GM23338 (cell line): ENCODE results near the gene ZCCHC24. TPM values are rescaled to one million over a fixed set of nuclear protein-coding genes. Genes with fewer than 3 reads are reported as not detected.

Source experiments
- ATAC-seq: fragments of 200-7000 bp; cut with Tn5 transposase; 3 replicates; pipeline ENCODE4 v1.9.1; 2020
- DNase-seq: peaks from one replicate; pipeline ENCODE4 v3.0.0-alpha.2; 2015; ENCODE audit warnings: low spot score
- H2AFZ ChIP-seq: fragments of 200-600 bp; sonication (generic); 2 replicates; pipeline ENCODE4 v1.8.0; 2016; ENCODE audit warnings: antibody characterized with exemption, mild to moderate bottlenecking, moderate library complexity
- H3F3A ChIP-seq: fragments of 200-600 bp; sonication (generic); replicated peaks from 2 replicates; pipeline ENCODE4 v1.8.0; 2017; ENCODE audit warnings: antibody characterized with exemption, mixed run types, low read depth
- H3K27ac ChIP-seq: fragments of 200-600 bp; sonication (generic); 2 replicates; pipeline ENCODE4 v1.6.1; 2016; ENCODE audit warnings: low read depth
- H3K27me3 ChIP-seq: fragments of 200-600 bp; sonication (generic); 2 replicates; pipeline ENCODE4 v1.8.0; 2016; ENCODE audit warnings: mild to moderate bottlenecking, mixed run types, moderate library complexity; ENCODE audit not compliant: insufficient read depth
- H3K36me3 ChIP-seq: fragments of 200-600 bp; sonication (generic); 2 replicates; pipeline ENCODE4 v1.8.0; 2016; ENCODE audit warnings: mild to moderate bottlenecking; ENCODE audit not compliant: insufficient read depth
- H3K4me1 ChIP-seq: fragments of 200-600 bp; sonication (generic); 2 replicates; pipeline ENCODE4 v1.8.0; 2016; ENCODE audit warnings: mild to moderate bottlenecking, moderate library complexity; ENCODE audit not compliant: insufficient read depth
- H3K4me2 ChIP-seq: fragments of 200-600 bp; sonication (generic); 2 replicates; pipeline ENCODE4 v1.7.1; 2017; ENCODE audit warnings: mixed run types
- H3K4me3 ChIP-seq: fragments of 200-600 bp; sonication (generic); 2 replicates; pipeline ENCODE4 v1.6.1; 2016; ENCODE audit warnings: mixed run types
- H3K79me2 ChIP-seq: fragments of 200-600 bp; sonication (generic); replicated peaks from 2 replicates; pipeline ENCODE4 v1.8.0; 2017; ENCODE audit warnings: mild to moderate bottlenecking; ENCODE audit not compliant: insufficient read depth
- H3K9me2 ChIP-seq: fragments of 200-600 bp; sonication (generic); 2 replicates; pipeline ENCODE4 v1.8.0; 2017; ENCODE audit not compliant: insufficient read depth
- H4K20me1 ChIP-seq: fragments of 200-600 bp; sonication (generic); replicated peaks from 2 replicates; pipeline ENCODE4 v1.8.0; 2017; ENCODE audit warnings: mild to moderate bottlenecking; ENCODE audit not compliant: insufficient read depth
- H3K27ac Mint-ChIP-seq: 2 replicates; pipeline ENCODE4 v1.8.0; 2020; ENCODE audit warnings: inconsistent platforms, mild to moderate bottlenecking, moderate library complexity, mixed read lengths
- H3K27me3 Mint-ChIP-seq: 3 replicates; pipeline ENCODE4 v1.8.0; 2022; ENCODE audit warnings: low read depth, mild to moderate bottlenecking, moderate library complexity, mixed read lengths, inconsistent platforms; ENCODE audit not compliant: insufficient read depth, poor library complexity
- H3K36me3 Mint-ChIP-seq: 3 replicates; pipeline ENCODE4 v1.8.0; 2021; ENCODE audit warnings: low read depth, mild to moderate bottlenecking, inconsistent platforms, moderate library complexity, mixed read lengths
- H3K4me1 Mint-ChIP-seq: 3 replicates; pipeline ENCODE4 v1.8.0; 2020; ENCODE audit warnings: mild to moderate bottlenecking, inconsistent platforms, mixed read lengths
- H3K4me3 Mint-ChIP-seq: 3 replicates; pipeline ENCODE4 v1.8.0; 2021; ENCODE audit warnings: moderate library complexity, mild to moderate bottlenecking, inconsistent platforms, mixed read lengths
- H3K9me3 Mint-ChIP-seq: 3 replicates; pipeline ENCODE4 v1.8.0; 2020; ENCODE audit warnings: moderate library complexity, mild to moderate bottlenecking, inconsistent platforms, mixed read lengths
- CREB1 ChIP-seq: fragments of 250-450 bp; sonication (Bioruptor Pico); IDR thresholded peaks from 2 replicates; pipeline ENCODE4 v1.5.0; 2020; ENCODE audit warnings: low read depth, mild to moderate bottlenecking, moderate library complexity
- ETS1 ChIP-seq: IDR thresholded peaks from 2 replicates; pipeline ENCODE4 v1.6.1; 2016; ENCODE audit warnings: antibody characterized with exemption
- EZH2 ChIP-seq: fragments of 200-600 bp; sonication (generic); IDR thresholded peaks from one replicate; pipeline ENCODE4 v1.8.0; 2017; ENCODE audit warnings: antibody characterized with exemption, mild to moderate bottlenecking, low read depth; ENCODE audit not compliant: unreplicated experiment
- EZH2phosphoT487 ChIP-seq: fragments of 200-600 bp; sonication (generic); IDR thresholded peaks from one replicate; pipeline ENCODE4 v1.8.1; 2018; ENCODE audit warnings: antibody characterized with exemption; ENCODE audit not compliant: unreplicated experiment
- REST ChIP-seq: IDR thresholded peaks from one replicate; pipeline ENCODE4 v1.6.1; 2018; ENCODE audit warnings: antibody characterized with exemption; ENCODE audit not compliant: unreplicated experiment
- ZNF114 ChIP-seq: fragments of 250-450 bp; sonication (Bioruptor Pico); IDR thresholded peaks from 2 replicates; pipeline ENCODE4 v1.5.0; 2020; ENCODE audit warnings: mild to moderate bottlenecking, moderate library complexity
- ZNF462 ChIP-seq: fragments of 250-450 bp; sonication (Bioruptor Pico); IDR thresholded peaks from 2 replicates; pipeline ENCODE4 v1.5.0; 2020; ENCODE audit warnings: mild to moderate bottlenecking, moderate library complexity
- polyA plus RNA-seq: library from polyadenylated mRNA; unstranded; fragments of >200 nt; fragmentation: Nextera tagmentation; extraction: Ambion mirVana; gene quantifications from 2 replicates; pipeline ENCODE4 v1.2.1, GENCODE V29; 2016
- total RNA-seq: library from RNA; depleted of rRNA; stranded (reverse); fragments of >200 nt; shearing (Covaris generic); gene quantifications from 2 replicates; pipeline ENCODE4 v1.2.3, GENCODE V29; 2014

The ZCCHC24 gene
- total and polyA plus RNA-seq, 2 experiments from 2014 or later = 2.0 to 10.1 TPM

- Histone ChIP-seq H3K4me1 (no peaks in the 10 kb centered on the region), H3K4me2 (no peak overlapping the region), H4K20me1 (peaks cover 7% of the 10 kb centered on the region; the same call in 1 of the 2 replicates), H3K4me3 (no peak overlapping the region), H2AFZ (no peak overlapping the region), H3K79me2 (no peaks in the 10 kb centered on the region), H3K27ac (no peak overlapping the region), H3K27me3 (no peaks in the 10 kb centered on the region), H3F3A (no peaks in the 10 kb centered on the region), H3K9me2 (no peaks in the 10 kb centered on the region), H3K36me3 (no peaks in the 10 kb centered on the region)
- Mint-ChIP-seq H3K4me3 (no peak overlapping the region), H3K27me3 (peaks cover 5% of the 10 kb centered on the region), H3K9me3 (no peaks in the 10 kb centered on the region; the same call in 2 of the 3 replicates), H3K27ac (no peak overlapping the region), H3K4me1 (no peaks in the 10 kb centered on the region), H3K36me3 (peaks cover 7% of the 10 kb centered on the region; the same call in 2 of the 3 replicates)
- no peak for ATAC-seq
- no peak for DNase-seq
- TF ChIP-seq EZH2 (no peak), ETS1 (no peak), EZH2phosphoT487 (no peak), ZNF462 (CRISPR knock-in tag) (no peak), REST (no peak), CREB1 (no peak), ZNF114 (no peak)
Measured at GRCh38 chr10:79361726-79362397, 83.6 kb downstream of the ZCCHC24 start.
